22Rv1 (cell line): ENCODE measurements around the gene ABCF1.

Experiments used
- ZFX ChIP-seq: fragments of 450-650 bp; IDR thresholded peaks from 2 replicates; pipeline ENCODE4 v1.6.1; 2017; ENCODE audit warnings: antibody characterized with exemption, borderline replicate concordance
- TF ChIP-seq, protein P1 (sequence below): fragments of 450-650 bp; IDR thresholded peaks from 2 replicates; pipeline ENCODE4 v1.5.1; 2017; ENCODE audit warnings: mild to moderate bottlenecking

GRCh38 chr6:30570263-30570662 is 979 bp upstream of the ABCF1 start:
- TF ChIP-seq, protein P1, sequence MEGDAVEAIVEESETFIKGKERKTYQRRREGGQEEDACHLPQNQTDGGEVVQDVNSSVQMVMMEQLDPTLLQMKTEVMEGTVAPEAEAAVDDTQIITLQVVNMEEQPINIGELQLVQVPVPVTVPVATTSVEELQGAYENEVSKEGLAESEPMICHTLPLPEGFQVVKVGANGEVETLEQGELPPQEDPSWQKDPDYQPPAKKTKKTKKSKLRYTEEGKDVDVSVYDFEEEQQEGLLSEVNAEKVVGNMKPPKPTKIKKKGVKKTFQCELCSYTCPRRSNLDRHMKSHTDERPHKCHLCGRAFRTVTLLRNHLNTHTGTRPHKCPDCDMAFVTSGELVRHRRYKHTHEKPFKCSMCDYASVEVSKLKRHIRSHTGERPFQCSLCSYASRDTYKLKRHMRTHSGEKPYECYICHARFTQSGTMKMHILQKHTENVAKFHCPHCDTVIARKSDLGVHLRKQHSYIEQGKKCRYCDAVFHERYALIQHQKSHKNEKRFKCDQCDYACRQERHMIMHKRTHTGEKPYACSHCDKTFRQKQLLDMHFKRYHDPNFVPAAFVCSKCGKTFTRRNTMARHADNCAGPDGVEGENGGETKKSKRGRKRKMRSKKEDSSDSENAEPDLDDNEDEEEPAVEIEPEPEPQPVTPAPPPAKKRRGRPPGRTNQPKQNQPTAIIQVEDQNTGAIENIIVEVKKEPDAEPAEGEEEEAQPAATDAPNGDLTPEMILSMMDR = no peak
- TF ChIP-seq ZFX = no peak
